Stimulated activated naive CD8-positive, alpha-beta T cell treated with anti-CD3 and anti-CD28 coated beads, Interleukin-15, amount 100 ng/mL, for 72 hours (primary cell): ENCODE results near the gene FGGY.
"Not testable (repeated sequence)": the region's sequence is repeated elsewhere in the genome, so short reads cannot be mapped to it uniquely, and the experiment has no call there.

Experiments
- ATAC-seq: fragments of 150-1000 bp; cut with Tn5 transposase; 2 replicates; pipeline ENCODE4 v1.10.0; 2021; ENCODE audit warnings: mild to moderate bottlenecking, moderate library complexity
- DNase-seq, 2 donors: peaks; one replicate each; pipeline ENCODE4 v3.0.0; 2021 to 2022
- H3K27ac Mint-ChIP-seq, 2 donors: one replicate each; pipeline ENCODE4 v1.8.0; 2022; ENCODE audit warnings: mild to moderate bottlenecking in 2 of 2, mixed read lengths in 2 of 2, moderate library complexity in 2 of 2
- H3K27me3 Mint-ChIP-seq: one replicate; pipeline ENCODE4 v1.8.0; 2022; ENCODE audit warnings: mixed read lengths
- H3K4me1 Mint-ChIP-seq: one replicate; pipeline ENCODE4 v1.8.0; 2022; ENCODE audit warnings: mild to moderate bottlenecking, mixed read lengths
- H3K4me3 Mint-ChIP-seq, 2 donors: one replicate each; pipeline ENCODE4 v1.8.0; 2022; ENCODE audit warnings: mild to moderate bottlenecking in 2 of 2, mixed read lengths in 2 of 2, moderate library complexity in 1 of 2
- H3K9me3 Mint-ChIP-seq, 2 donors: one replicate each; pipeline ENCODE4 v1.8.0; 2022; ENCODE audit warnings: mixed read lengths in 2 of 2

FGGY gene

GRCh38 chr1:59468828-59469428 lies 172.0 kb downstream of the FGGY start:
- Mint-ChIP-seq H3K27me3 (no peaks in the 10 kb centered on the region), H3K9me3 (peaks cover 21 to 35% of the 10 kb centered on the region in 2 donors), H3K27ac (no peak overlapping the region), H3K4me1 (peaks cover 13% of the 10 kb centered on the region), H3K4me3 (no peak overlapping the region)
- DNase-seq = no peak
- no peak for ATAC-seq

DNA sequence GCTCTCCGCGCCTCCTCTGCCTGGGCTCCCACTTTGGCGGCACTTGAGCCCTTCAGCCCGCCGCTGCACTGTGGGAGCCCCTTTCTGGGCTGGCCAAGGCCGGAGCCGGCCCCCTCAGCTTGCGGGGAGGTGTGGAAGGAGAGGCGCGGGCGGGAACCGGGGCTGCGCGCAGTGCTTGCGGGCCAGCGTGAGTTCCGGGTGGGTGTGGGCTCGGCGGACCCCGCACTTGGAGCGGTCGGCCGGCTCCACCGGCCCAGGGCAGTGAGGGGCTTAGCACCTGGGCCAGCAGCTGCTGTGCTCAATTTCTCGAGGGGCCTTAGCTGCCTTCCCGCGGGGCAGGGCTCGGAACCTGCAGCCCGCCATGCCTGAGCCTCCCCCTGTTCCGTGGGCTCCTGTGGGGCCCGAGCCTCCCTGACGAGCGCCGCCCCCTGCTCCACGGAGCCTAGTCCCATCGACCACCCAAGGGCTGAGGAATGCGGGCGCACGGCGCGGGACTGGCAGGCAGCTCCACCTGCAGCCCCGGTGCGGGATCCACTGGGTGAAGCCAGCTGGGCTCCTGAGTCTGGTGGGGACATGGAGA lies 175.2 kb downstream of the FGGY start:
- H3K27me3 Mint-ChIP-seq, ATAC-seq, DNase-seq, H3K27ac Mint-ChIP-seq, H3K4me3 Mint-ChIP-seq: not testable (repeated sequence)
- H3K9me3 Mint-ChIP-seq = peaks cover 16 to 23% of the 10 kb centered on the region in 2 donors
- peaks cover 15% of the 10 kb centered on the region for H3K4me1 Mint-ChIP-seq

- Mint-ChIP-seq H3K27ac (peak overlapping the region; percentile 7 to 77), H3K4me1 (peaks cover 15% of the 10 kb centered on the region), H3K9me3 (peaks cover 16 to 21% of the 10 kb centered on the region in 2 donors), H3K27me3 (no peaks in the 10 kb centered on the region), H3K4me3 (peak overlapping the region; percentile 16)
- peak; percentile 13 for ATAC-seq
- DNase-seq = no peak
These were observed 176.9 kb downstream of the FGGY start for GRCh38 chr1:59473831-59474230.

DNA sequence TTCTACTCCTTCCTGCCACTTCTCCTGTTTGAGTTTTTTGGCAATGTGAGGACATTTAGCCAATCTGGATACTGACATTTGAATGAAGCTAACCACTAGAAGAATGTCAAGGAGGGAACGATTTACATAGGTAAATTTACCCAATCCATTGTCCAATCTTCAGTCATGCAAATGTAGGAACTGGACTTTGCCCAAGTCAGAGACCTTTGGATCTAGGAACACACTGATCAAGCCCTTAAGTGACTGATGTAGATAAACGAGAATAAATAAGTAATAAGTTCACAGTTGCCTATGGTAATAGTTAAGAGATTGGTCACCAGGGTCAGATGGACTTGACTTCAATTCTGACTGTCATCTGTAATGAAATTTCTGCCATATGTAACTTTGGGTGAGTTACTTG lies 177.6 kb downstream of the FGGY start:
- DNase-seq = no peak
- Mint-ChIP-seq H3K27ac (peak overlapping the region in 1 of 2 donors; percentile 77), H3K4me3 (peak overlapping the region in 1 of 2 donors; percentile 10), H3K9me3 (peaks cover 14 to 15% of the 10 kb centered on the region in 2 donors), H3K27me3 (no peaks in the 10 kb centered on the region), H3K4me1 (peaks cover 15% of the 10 kb centered on the region)
- ATAC-seq = no peak

GRCh38 chr1:59475737-59476136 lies 178.8 kb downstream of the FGGY start:
- H3K4me3 Mint-ChIP-seq = peak overlapping the region in 1 of 2 donors; percentile 16

GRCh38 chr1:59477286-59477685 lies 180.4 kb downstream of the FGGY start:
- H3K9me3 Mint-ChIP-seq = peaks cover 0 to 10% of the 10 kb centered on the region in 2 donors
- peaks cover 11% of the 10 kb centered on the region for H3K4me1 Mint-ChIP-seq
- ATAC-seq = peak; percentile 95
- DNase-seq = peak; percentile 77 to 94
- peak overlapping the region; percentile 72 to 98 for H3K27ac Mint-ChIP-seq
- no peaks in the 10 kb centered on the region for H3K27me3 Mint-ChIP-seq
- peak overlapping the region in 1 of 2 donors; percentile 72 for H3K4me3 Mint-ChIP-seq

More at GRCh38 chr1:59475737-59476136, 178.8 kb downstream of the FGGY start:
- Mint-ChIP-seq H3K27ac (peak overlapping the region in 1 of 2 donors; percentile 83), H3K9me3 (peaks cover 5 to 10% of the 10 kb centered on the region in 2 donors), H3K27me3 (no peaks in the 10 kb centered on the region), H3K4me1 (peaks cover 15% of the 10 kb centered on the region)
- no peak for DNase-seq
- ATAC-seq = no peak

DNA sequence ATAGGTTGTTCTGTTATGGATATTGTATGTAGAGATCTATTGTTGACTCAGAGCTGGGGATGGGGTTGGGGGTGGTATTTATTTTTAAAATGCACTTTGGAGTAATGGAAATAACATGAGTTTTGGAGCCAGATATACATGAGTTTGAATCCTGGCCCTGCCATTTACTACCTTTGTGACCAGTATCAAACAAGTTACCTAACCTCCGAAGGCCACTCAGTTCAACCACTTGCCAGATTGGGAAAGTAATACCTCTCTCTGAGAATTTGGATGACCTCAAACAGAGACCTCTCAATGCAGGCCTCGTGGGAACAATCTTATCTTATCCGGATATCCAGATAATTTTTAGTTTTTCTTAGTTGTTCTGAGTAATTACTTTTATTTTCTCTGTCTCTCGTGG lies 181.0 kb downstream of the FGGY start:
- Mint-ChIP-seq H3K27ac (peak overlapping the region in 1 of 2 donors; percentile 95), H3K4me3 (peak overlapping the region in 1 of 2 donors; percentile 44), H3K27me3 (no peaks in the 10 kb centered on the region), H3K4me1 (peaks cover 11% of the 10 kb centered on the region), H3K9me3 (peaks cover 0 to 10% of the 10 kb centered on the region in 2 donors)
- DNase-seq = no peak
- no peak for ATAC-seq

DNA sequence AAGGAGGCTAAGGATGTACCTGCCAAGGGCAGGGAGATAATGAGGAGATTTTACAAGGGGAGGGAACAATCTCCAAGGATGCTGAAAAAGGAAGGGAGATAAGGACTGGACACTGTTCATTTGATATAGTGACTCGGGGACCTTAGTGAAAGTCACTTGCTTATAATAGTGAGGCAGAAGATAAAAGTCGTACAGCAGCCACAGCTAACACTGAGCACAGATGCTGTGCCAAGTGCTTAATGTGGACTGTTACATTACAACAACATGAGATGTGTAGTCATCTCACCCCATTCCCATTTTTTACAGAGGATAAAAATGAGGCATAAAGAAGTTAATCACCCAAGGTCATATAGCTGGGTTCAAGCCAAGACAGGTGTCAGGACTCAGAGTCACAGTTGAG lies 181.9 kb downstream of the FGGY start:
- Mint-ChIP-seq H3K4me3 (no peak overlapping the region), H3K9me3 (peaks cover 0 to 5% of the 10 kb centered on the region in 2 donors), H3K4me1 (peaks cover 3% of the 10 kb centered on the region), H3K27me3 (no peaks in the 10 kb centered on the region), H3K27ac (no peak overlapping the region)
- ATAC-seq (no peak), DNase-seq (no peak)

DNA sequence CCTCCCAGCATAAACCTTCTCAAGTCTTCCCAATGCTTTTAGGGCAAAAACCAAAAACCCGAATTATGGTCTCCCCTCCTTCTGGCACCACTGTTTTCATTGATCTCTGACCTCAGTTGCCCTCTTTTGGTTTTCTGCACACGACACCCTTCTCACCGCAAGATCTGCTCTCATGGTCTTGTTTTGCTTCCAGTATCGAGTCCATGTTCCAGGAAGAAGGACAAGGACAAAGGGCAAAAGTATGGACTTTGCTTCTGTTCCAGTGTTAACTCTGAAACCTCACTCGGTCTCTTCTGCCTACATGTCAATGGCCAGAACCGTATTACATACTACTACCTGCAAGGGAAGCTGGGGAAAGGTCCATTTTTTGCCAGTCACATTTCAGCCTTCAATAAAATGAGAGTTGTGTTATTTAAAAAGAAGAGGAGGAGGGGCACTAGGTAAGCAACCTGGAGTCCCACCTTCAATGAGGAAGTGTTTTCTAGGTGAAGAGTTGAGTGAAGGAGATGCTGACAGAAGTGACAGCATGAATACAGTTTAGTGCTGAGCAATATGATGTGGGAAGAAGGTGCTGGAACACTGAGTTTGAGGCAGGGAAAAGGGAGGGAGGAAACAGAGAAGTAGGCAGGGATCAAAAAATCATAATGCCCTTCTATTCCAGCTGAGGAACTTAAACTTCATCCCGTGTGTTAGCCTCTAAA lies 183.4 kb downstream of the FGGY start:
- ATAC-seq = no peak
- Mint-ChIP-seq H3K27ac (no peak overlapping the region), H3K9me3 (peaks cover 0 to 5% of the 10 kb centered on the region in 2 donors), H3K4me1 (no peaks in the 10 kb centered on the region), H3K4me3 (no peak overlapping the region), H3K27me3 (no peaks in the 10 kb centered on the region)
- DNase-seq = no peak

GRCh38 chr1:59481881-59482505 lies 185.1 kb downstream of the FGGY start:
- DNase-seq = no peak
- Mint-ChIP-seq H3K27me3 (no peaks in the 10 kb centered on the region), H3K27ac (no peak overlapping the region), H3K4me3 (no peak overlapping the region), H3K4me1 (no peaks in the 10 kb centered on the region), H3K9me3 (no peaks in the 10 kb centered on the region)
- ATAC-seq = no peak

DNA sequence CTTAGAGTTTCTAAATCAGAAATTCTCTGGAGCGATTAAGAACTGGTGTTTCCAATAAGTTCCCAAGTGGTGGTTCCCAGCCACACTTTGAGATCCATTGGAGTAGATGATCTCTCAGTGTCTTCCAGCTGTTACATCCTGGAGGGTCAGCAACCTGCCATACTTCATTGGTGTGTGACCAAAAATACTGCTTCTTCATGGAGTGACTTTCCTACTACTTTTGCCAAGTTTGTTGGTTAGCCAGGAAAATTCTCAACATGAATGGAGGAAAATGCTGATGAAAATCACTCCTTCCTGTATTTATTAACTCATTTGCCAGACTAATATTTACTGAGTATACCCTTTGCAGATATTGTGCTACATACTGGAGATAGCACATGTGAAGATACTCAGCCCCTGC lies 186.1 kb downstream of the FGGY start:
- Mint-ChIP-seq H3K4me1 (peaks cover 6% of the 10 kb centered on the region), H3K9me3 (no peaks in the 10 kb centered on the region), H3K4me3 (no peak overlapping the region), H3K27me3 (no peaks in the 10 kb centered on the region), H3K27ac (no peak overlapping the region)
- no peak for DNase-seq
- ATAC-seq = no peak

DNA sequence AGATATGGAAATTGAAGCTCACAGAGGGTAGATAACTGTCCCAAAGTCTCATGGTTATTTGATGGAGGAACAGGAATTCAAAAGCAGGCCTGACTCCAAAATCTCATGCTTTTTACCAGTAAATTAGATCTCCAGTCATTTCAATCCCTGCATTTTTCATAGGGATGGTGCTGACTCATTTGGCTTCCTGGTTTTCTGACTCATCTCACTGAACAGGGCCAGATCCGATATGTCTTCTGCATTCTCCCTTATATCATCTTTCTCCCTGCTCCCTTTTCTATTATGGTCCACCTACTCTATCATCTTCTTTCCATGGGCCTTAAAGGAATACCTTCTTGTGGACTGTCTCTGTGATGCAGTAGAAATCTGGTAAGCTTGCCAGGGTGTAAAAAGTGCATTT lies 187.2 kb downstream of the FGGY start:
- H3K9me3 Mint-ChIP-seq = no peaks in the 10 kb centered on the region
- peak overlapping the region in 1 of 2 donors; percentile 6 for H3K27ac Mint-ChIP-seq
- no peak overlapping the region for H3K4me3 Mint-ChIP-seq
- ATAC-seq (no peak), DNase-seq (no peak)
- H3K27me3 Mint-ChIP-seq = no peaks in the 10 kb centered on the region
- peaks cover 6% of the 10 kb centered on the region for H3K4me1 Mint-ChIP-seq

DNA sequence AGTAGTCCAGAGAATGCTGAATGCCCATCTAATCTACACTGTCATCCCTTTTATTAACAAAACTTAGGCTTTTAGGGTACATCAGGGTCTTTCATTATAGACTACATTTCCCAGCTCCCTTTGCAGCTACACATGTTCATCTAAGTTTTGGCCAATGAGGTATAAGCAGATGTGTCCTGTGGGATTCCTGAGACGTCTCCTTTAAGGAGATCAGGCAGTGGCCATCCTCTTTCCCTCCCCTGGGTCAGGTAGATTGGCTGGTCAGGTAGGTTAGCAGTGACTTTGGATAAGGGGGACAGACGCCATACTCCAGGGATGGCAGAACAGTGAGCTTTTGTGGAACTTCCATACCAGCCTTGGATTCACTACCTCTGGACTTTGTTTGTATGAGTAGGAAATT lies 188.3 kb downstream of the FGGY start:
- Mint-ChIP-seq H3K27ac (peak overlapping the region in 1 of 2 donors; percentile 72), H3K4me1 (peaks cover 6% of the 10 kb centered on the region), H3K4me3 (no peak overlapping the region), H3K9me3 (no peaks in the 10 kb centered on the region), H3K27me3 (no peaks in the 10 kb centered on the region)
- DNase-seq (no peak), ATAC-seq (no peak)

- no peak overlapping the region for H3K4me3 Mint-ChIP-seq
- peaks cover 0 to 1% of the 10 kb centered on the region in 2 donors for H3K9me3 Mint-ChIP-seq
- DNase-seq (no peak), ATAC-seq (no peak)
- H3K4me1 Mint-ChIP-seq = peaks cover 12% of the 10 kb centered on the region
- H3K27ac Mint-ChIP-seq = no peak overlapping the region
- peaks cover 3% of the 10 kb centered on the region for H3K27me3 Mint-ChIP-seq
These were observed 189.1 kb downstream of the FGGY start for GRCh38 chr1:59485949-59486348.

GRCh38 chr1:59486615-59487014 lies 189.7 kb downstream of the FGGY start:
- peaks cover 0 to 8% of the 10 kb centered on the region in 2 donors for H3K9me3 Mint-ChIP-seq
- peaks cover 8% of the 10 kb centered on the region for H3K27me3 Mint-ChIP-seq
- no peak overlapping the region for H3K27ac Mint-ChIP-seq
- DNase-seq (no peak), ATAC-seq (no peak)
- H3K4me1 Mint-ChIP-seq = peaks cover 15% of the 10 kb centered on the region
- H3K4me3 Mint-ChIP-seq = no peak overlapping the region
